GM21737 (cell line): ENCODE results near the gene ARHGAP30.
"Not testable (repeated sequence)": the region's sequence is repeated elsewhere in the genome, so short reads cannot be mapped to it uniquely, and the experiment has no call there.

Experiments
- ATAC-seq: cut with Tn5 transposase; IDR thresholded peaks from one replicate; pipeline ENCODE4 v1.9.1; 2021; ENCODE audit warnings: mild to moderate bottlenecking, moderate library complexity; ENCODE audit not compliant: unreplicated experiment

The ARHGAP30 gene

GRCh38 chr1:161073474-161074121, 3.9 kb upstream of the ARHGAP30 start:
- no peak for ATAC-seq

DNA sequence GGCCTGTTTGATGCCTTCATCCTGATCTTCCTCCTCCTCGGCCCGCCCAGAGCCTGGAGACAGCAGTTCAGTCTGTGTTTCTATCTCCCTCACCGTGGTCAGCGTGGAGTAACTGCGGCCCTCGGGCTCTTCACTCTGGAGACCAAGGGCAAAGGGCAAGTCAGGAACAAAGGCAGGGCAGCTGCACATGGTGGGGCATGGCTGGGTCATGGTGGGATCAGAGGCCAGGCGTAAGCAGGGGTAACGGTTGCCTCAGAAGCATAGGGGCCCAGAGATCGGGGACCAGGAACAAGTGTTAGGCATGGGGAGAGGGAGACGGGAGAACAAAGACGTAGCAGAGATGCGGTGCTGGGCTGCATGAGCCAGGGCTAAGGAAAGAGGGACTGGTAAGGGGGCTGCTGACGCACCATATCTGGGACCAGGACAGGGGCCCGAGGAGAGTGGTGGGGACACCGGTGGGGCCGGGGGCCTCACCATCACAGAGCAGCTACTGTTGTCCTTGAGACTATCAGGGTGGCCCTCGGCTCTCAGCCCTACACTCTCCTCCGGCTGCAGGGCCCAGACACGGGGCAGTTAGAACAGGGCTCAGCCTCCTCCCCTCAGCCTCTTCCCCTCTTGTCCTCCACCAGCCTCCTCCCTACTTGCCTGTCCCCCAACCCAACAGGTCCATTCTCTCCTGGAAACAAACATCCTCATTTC, 3.2 kb upstream of the ARHGAP30 start:
- no peak for ATAC-seq

DNA sequence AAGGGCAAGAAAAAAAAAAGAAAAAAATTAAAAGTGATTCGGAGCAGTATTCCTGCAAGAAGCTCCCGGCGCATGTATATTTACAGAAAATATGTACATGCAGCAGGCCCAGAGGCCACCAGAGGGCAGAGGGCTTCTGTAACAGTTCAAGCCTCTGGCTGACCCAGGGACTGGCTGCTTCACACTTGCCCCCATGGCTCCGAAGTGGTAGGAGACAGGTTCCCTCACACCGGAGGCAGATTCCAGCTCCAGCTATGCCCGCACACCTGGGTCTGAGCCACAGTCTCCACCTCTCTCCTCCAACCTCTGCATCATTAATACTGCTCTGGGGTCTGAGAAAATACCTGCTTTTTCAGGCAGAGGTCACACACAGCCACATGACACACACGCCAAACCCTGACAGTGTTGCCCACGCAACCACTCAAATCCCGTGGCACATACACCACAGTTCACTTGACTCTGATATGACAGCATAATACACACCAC, 2.2 kb upstream of the ARHGAP30 start:
- no peak for ATAC-seq

GRCh38 chr1:161070761-161071160, 1.1 kb upstream of the ARHGAP30 start:
- no peak for ATAC-seq

- peak; percentile 3 for ATAC-seq
These were observed 450 bp downstream of the ARHGAP30 start for GRCh38 chr1:161069241-161069640.

GRCh38 chr1:161068306-161069234, 1.1 kb downstream of the ARHGAP30 start:
- peak; percentile 51 for ATAC-seq

- no peak for ATAC-seq
These were observed 3.0 kb downstream of the ARHGAP30 start for GRCh38 chr1:161066694-161067093.

- ATAC-seq, result not testable (repeated sequence)
These were observed 4.0 kb downstream of the ARHGAP30 start for GRCh38 chr1:161065681-161066080.

DNA sequence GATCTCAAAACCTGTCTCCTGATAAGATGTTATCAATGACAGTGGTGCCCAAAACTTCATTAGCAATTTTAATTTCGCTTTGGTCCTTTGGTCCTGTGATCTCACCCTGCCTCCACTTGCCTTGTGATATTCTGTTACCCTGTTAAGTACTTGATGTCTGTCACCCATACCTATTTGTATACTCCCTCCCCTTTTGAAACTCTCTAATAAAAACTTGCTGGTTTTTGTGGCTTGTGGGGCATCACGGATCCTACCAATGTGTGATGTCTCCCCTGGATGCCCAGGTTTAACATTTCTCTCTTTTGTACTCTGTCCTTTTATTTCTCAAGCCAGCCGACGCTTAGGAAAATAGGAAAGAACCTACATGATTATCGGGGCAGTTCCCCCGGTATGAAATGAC, 5.8 kb downstream of the ARHGAP30 start:
- not testable (repeated sequence) for ATAC-seq

DNA sequence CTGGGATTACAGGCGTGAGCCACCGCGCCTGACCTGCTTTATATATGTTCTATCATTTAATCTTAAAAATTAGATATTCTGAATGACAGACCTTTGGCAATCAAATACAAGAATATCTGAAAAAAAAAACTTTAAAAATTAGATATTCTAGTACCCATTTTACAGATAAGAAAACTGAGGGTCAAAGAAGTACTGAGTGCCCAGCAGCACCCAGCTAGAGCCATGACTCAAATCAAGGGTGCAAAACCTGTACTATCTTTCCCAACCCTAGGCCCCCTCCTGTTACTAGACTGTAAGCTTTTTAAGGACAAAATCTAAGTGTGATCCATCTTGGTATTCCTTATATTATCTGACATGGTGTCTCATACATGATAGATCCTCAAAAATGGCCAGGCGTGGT, 8.3 kb downstream of the ARHGAP30 start:
- ATAC-seq, result no peak

- no peak for ATAC-seq
These were observed 10.4 kb downstream of the ARHGAP30 start for GRCh38 chr1:161059293-161059692.

GRCh38 chr1:161054805-161055204, 14.9 kb downstream of the ARHGAP30 start:
- ATAC-seq, result no peak

GRCh38 chr1:161054232-161054631, 15.5 kb downstream of the ARHGAP30 start:
- no peak for ATAC-seq

DNA sequence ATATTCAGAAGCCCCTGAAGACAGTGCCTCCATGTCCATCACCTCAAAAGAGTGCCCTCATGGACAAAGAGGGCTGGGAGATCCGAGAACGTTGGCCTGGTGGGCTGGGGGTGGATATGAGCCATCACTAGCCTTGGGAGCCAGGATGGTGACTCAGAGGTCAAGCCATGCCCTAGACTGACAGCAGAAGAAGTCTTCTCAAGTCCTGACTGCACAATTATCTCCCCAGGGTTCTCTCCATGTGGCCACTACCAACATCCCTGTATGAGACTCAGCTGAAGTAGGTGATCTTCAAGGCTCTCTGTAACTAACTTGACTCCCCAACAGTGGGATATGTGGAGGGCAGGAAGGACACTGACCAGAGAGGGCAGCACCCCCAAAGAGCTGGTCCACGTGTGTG, 16.8 kb downstream of the ARHGAP30 start:
- ATAC-seq, result no peak

GRCh38 chr1:161051219-161051618, 18.5 kb downstream of the ARHGAP30 start:
- ATAC-seq, result no peak

DNA sequence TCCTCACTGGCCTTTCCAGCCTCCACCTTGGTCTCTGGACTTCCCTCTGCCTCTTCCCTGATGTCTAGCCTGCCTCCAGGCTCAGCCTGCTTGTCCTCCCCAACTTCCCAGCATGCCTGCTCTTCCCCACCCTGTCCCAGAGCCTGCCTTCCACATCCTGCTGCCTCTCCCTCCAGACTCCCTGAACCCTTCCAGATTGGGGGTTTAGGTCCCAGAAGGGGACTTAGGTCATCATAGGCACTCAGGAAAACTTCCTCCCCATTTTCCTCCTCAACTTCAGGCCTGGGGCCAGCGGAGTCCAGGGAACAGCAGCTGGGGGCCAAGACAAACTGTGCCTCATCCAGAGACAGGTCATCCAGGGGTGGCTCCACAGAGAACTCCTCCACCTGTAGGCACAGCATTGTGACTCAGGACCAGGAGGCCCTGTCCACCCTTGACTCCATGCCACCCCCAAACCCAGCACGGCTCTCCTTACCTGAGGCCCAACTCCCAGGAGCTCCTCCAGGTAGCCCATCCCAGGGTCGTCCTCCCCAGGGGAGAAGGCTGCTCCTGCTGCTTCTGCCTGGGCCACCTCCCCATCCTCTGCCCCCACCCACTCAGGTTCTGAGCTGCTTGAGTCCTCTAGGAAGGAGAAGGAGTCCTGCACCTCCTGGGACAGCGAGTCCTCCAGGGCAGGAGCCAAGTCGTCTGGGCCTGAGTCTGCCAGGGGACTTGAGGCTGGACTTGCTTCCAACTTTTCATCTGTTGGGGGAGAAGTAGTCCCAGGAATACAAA, 20.6 kb downstream of the ARHGAP30 start:
- ATAC-seq, result no peak

- ATAC-seq, result no peak
These were observed 22.0 kb downstream of the ARHGAP30 start for GRCh38 chr1:161047436-161048420.

DNA sequence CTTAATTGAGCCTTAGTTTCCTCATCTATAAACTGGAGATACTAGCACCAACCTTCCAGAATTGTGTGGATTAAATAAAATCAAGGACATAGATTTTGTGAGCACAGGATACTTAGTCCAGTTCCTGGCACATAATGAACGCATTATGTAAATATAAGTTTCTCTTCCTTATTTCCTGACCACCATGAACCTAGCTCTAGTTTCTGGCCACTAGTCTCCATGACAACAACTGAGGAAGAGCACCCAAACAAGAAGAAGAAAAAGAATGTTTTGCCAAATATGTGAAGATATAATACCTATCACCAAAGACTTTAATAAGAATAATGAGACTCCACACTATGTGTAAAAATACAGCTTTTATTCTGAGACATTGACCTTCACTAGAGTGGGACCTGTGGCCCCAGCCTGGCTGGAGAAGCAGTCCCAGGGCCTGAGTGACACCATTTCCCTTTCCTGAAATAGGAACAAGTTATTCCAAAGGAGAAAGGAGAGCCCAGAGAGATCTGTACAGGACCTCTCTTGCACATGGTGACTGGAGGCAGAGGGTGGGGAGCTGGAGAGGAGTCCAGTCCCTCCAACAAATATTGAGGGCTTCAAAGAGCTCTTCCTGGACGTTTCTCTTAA, 23.0 kb downstream of the ARHGAP30 start:
- peak; percentile 36 for ATAC-seq
